ENCODE results near the gene HLA-DPB1.

Gene HLA-DPB1

GRCh38 chr6:33103776-33104175 lies 28.0 kb downstream of the HLA-DPB1 start:
- Histone ChIP-seq H3K4me2 (ENCODE audit: low read length) (no peak overlapping the region), H3K9me3 (ENCODE audit: insufficient read depth, low read length) (no peaks in the 10 kb centered on the region), H3K9ac (ENCODE audit: low read length) (no peak overlapping the region), H2AFZ (ENCODE audit: low read depth, low read length) (no peak overlapping the region), H3K4me3 (ENCODE audit: low read length) (no peak overlapping the region), H3K27ac (ENCODE audit: low read length) (no peak overlapping the region), H3K79me2 (ENCODE audit: low read length) (no peaks in the 10 kb centered on the region), H3K4me1 (ENCODE audit: low read length) (peaks cover 11% of the 10 kb centered on the region; the same call in 1 of the 2 replicates), H3K27me3 (ENCODE audit: low read depth, low read length) (no peaks in the 10 kb centered on the region), H3K36me3 (replicated peaks; ENCODE audit: low read depth, low read length) (no peaks in the 10 kb centered on the region), H4K20me1 (ENCODE audit: insufficient read depth, low read length) (no peaks in the 10 kb centered on the region)
- TF ChIP-seq CTCF (IDR thresholded peaks at IDR 0.05; ENCODE audit: low read depth, low read length) = no peak
- no peak for TF ChIP-seq EZH2phosphoT487 (IDR thresholded peaks at IDR 0.05; ENCODE audit: low read depth)

- Histone ChIP-seq H2AFZ (ENCODE audit: low read depth, low read length) (peak overlapping the region; percentile 85), H4K20me1 (ENCODE audit: insufficient read depth, low read length) (no peaks in the 10 kb centered on the region), H3K4me1 (ENCODE audit: low read length) (peaks cover 11% of the 10 kb centered on the region; the same call in 1 of the 2 replicates), H3K27ac (ENCODE audit: low read length) (no peak overlapping the region), H3K36me3 (replicated peaks; ENCODE audit: low read depth, low read length) (no peaks in the 10 kb centered on the region), H3K4me3 (ENCODE audit: low read length) (no peak overlapping the region), H3K27me3 (ENCODE audit: low read depth, low read length) (no peaks in the 10 kb centered on the region), H3K9me3 (ENCODE audit: insufficient read depth, low read length) (no peaks in the 10 kb centered on the region), H3K4me2 (ENCODE audit: low read length) (no peak overlapping the region), H3K79me2 (ENCODE audit: low read length) (no peaks in the 10 kb centered on the region), H3K9ac (ENCODE audit: low read length) (no peak overlapping the region)
- no peak for TF ChIP-seq CTCF (IDR thresholded peaks at IDR 0.05; ENCODE audit: low read depth, low read length)
- TF ChIP-seq EZH2phosphoT487 (IDR thresholded peaks at IDR 0.05; ENCODE audit: low read depth) = no peak
Observed at GRCh38 chr6:33104887-33105286, 29.1 kb downstream of the HLA-DPB1 start.

GRCh38 chr6:33105386-33105785 lies 29.6 kb downstream of the HLA-DPB1 start:
- H4K20me1 ChIP-seq (ENCODE audit: insufficient read depth, low read length) = no peaks in the 10 kb centered on the region
- H3K9me3 ChIP-seq (ENCODE audit: insufficient read depth, low read length) = no peaks in the 10 kb centered on the region
- no peak overlapping the region for H3K27ac ChIP-seq (ENCODE audit: low read length)
- H3K4me2 ChIP-seq (ENCODE audit: low read length) = no peak overlapping the region
- no peak overlapping the region for H2AFZ ChIP-seq (ENCODE audit: low read depth, low read length)
- H3K9ac ChIP-seq (ENCODE audit: low read length) = no peak overlapping the region
- peaks cover 11% of the 10 kb centered on the region; the same call in 1 of the 2 replicates for H3K4me1 ChIP-seq (ENCODE audit: low read length)
- no peaks in the 10 kb centered on the region for H3K79me2 ChIP-seq (ENCODE audit: low read length)
- TF ChIP-seq CTCF (IDR thresholded peaks at IDR 0.05; ENCODE audit: low read depth, low read length) (no peak), EZH2phosphoT487 (IDR thresholded peaks at IDR 0.05; ENCODE audit: low read depth) (no peak)
- H3K27me3 ChIP-seq (ENCODE audit: low read depth, low read length) = no peaks in the 10 kb centered on the region
- no peak overlapping the region for H3K4me3 ChIP-seq (ENCODE audit: low read length)
- H3K36me3 ChIP-seq (replicated peaks; ENCODE audit: low read depth, low read length) = no peaks in the 10 kb centered on the region

- Histone ChIP-seq H3K27me3 (ENCODE audit: low read depth, low read length) (no peaks in the 10 kb centered on the region), H3K27ac (ENCODE audit: low read length) (no peak overlapping the region), H2AFZ (ENCODE audit: low read depth, low read length) (no peak overlapping the region), H3K9ac (ENCODE audit: low read length) (no peak overlapping the region), H3K4me2 (ENCODE audit: low read length) (no peak overlapping the region), H3K36me3 (replicated peaks; ENCODE audit: low read depth, low read length) (no peaks in the 10 kb centered on the region), H3K9me3 (ENCODE audit: insufficient read depth, low read length) (no peaks in the 10 kb centered on the region), H3K79me2 (ENCODE audit: low read length) (no peaks in the 10 kb centered on the region), H4K20me1 (ENCODE audit: insufficient read depth, low read length) (no peaks in the 10 kb centered on the region), H3K4me3 (ENCODE audit: low read length) (no peak overlapping the region), H3K4me1 (ENCODE audit: low read length) (peaks cover 11% of the 10 kb centered on the region; the same call in 1 of the 2 replicates)
- TF ChIP-seq CTCF (IDR thresholded peaks at IDR 0.05; ENCODE audit: low read depth, low read length) (no peak), EZH2phosphoT487 (IDR thresholded peaks at IDR 0.05; ENCODE audit: low read depth) (no peak)
Observed at GRCh38 chr6:33105916-33106871, 30.4 kb downstream of the HLA-DPB1 start.

All from OCI-LY3 (cell line).